Choroid plexus epithelial cell (primary cell): Measurements from ENCODE around the gene SEPHS2.

Experiments used
- DNase-seq: peaks from one replicate; pipeline ENCODE4 v3.0.0-alpha.2; 2010; ENCODE audit warnings: low read depth
- H3K4me3 ChIP-seq: 2 replicates; pipeline ENCODE4 v1.5.1; 2011; ENCODE audit warnings: low read depth, mild to moderate bottlenecking, control low read depth, low read length, moderate library complexity
- CTCF ChIP-seq: conservative IDR thresholded peaks from 2 replicates; pipeline ENCODE4 v1.5.1; 2011; ENCODE audit warnings: low read depth, mild to moderate bottlenecking, control low read depth, inconsistent platforms, low read length, moderate library complexity

The SEPHS2 gene

GRCh38 chr16:30421010-30421409 is 24.7 kb downstream of the SEPHS2 start:
- TF ChIP-seq CTCF: no peak
- DNase-seq: no peak
- no peak overlapping the region for H3K4me3 ChIP-seq

GRCh38 chr16:30418350-30419181 is 27.1 kb downstream of the SEPHS2 start:
- no peak for TF ChIP-seq CTCF
- no peak for DNase-seq
- H3K4me3 ChIP-seq: peak overlapping the region; percentile 72

GRCh38 chr16:30417529-30418349 is 27.9 kb downstream of the SEPHS2 start:
- peak overlapping the region; percentile 72 for H3K4me3 ChIP-seq
- peak; percentile 12 for TF ChIP-seq CTCF
- DNase-seq: peak; percentile 96

GRCh38 chr16:30416624-30417528 is 28.8 kb downstream of the SEPHS2 start:
- peak overlapping the region; percentile 72 for H3K4me3 ChIP-seq
- peak; percentile 16 for DNase-seq
- no peak for TF ChIP-seq CTCF

- no peak overlapping the region for H3K4me3 ChIP-seq
- no peak for TF ChIP-seq CTCF
- no peak for DNase-seq
Measured at GRCh38 chr16:30416047-30416603, 29.5 kb downstream of the SEPHS2 start.

GRCh38 chr16:30414159-30414558 is 31.5 kb downstream of the SEPHS2 start:
- no peak overlapping the region for H3K4me3 ChIP-seq
- DNase-seq: no peak
- no peak for TF ChIP-seq CTCF
